Stimulated activated memory B cell treated with anti-CD40 and anti-IgM and Interleukin-4, amounts not matched to agents 10 μg/mL and 1 μg/mL and 100 μg/mL, for 72 hours (primary cell): ENCODE data around the gene ASRGL1.
"Not testable (repeated sequence)": the region's sequence is repeated elsewhere in the genome, so short reads cannot be mapped to it uniquely, and the experiment has no call there.

Experiments
- ATAC-seq: fragments of 150-1000 bp; cut with Tn5 transposase; 2 replicates; pipeline ENCODE4 v1.10.0; 2021
- H3K27ac Mint-ChIP-seq: one replicate; pipeline ENCODE4 v1.8.0; 2022; ENCODE audit warnings: mild to moderate bottlenecking, mixed read lengths
- H3K27me3 Mint-ChIP-seq: one replicate; pipeline ENCODE4 v1.8.0; 2022; ENCODE audit warnings: mixed read lengths
- H3K36me3 Mint-ChIP-seq: one replicate; pipeline ENCODE4 v1.8.0; 2022; ENCODE audit warnings: mixed read lengths
- H3K4me1 Mint-ChIP-seq: one replicate; pipeline ENCODE4 v1.8.0; 2022; ENCODE audit warnings: mixed read lengths
- H3K4me3 Mint-ChIP-seq: one replicate; pipeline ENCODE4 v1.8.0; 2022; ENCODE audit warnings: mild to moderate bottlenecking, moderate library complexity, mixed read lengths
- H3K9me3 Mint-ChIP-seq: one replicate; pipeline ENCODE4 v1.8.0; 2022; ENCODE audit warnings: mixed read lengths

The ASRGL1 gene

DNA sequence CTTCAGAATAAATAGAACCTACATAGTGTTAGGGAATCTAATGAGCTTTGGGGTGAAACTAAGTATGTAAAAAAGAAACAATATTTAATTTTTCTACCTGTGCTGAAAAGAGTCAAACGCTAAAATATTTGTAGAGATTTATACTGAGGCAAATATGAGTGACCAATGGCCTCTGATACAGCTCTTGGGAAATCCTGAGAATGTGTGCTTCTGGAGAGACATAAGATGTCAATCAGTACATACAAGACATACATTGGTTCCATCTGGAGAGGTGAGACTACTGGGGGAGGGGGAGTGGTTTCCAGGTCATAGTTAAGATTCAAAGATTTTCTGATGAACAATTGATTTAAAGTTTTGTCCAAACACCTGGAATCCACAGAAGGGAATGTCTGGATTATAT, 970 bp downstream of the ASRGL1 start:
- peak overlapping the region; percentile 89 for H3K4me3 Mint-ChIP-seq

DNA sequence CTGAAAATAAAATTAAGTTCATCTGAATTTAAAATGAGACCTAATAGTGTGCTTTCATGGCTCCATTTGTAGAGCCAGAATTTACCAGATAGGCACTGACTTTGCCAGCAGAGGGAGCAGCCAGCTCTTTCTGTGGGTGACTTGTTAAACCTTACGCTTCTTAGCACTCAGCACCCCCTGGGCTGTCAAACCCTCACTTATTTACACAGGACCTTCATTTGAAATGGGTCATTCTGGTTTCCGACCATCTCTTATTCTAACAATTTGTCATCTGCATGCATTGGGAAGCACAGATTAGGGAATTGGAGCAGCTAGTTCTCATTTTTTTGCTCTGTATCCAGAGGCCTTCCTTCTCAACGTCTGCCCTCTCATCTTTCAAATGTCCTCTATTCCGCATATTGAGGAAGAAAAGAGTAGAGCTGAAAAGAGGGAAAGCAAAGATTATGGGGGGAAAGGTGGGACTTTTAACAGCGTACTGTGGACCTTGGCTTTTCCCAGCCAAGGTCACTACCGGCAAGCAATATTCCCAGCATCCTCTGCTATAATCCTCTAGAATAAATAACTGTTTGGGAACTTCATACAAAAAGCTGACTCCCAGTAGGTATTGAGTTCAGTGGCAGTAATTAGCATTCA, 3.1 kb downstream of the ASRGL1 start:
- Mint-ChIP-seq H3K4me1 (peaks cover 22% of the 10 kb centered on the region), H3K27me3 (no peaks in the 10 kb centered on the region), H3K9me3 (no peaks in the 10 kb centered on the region), H3K27ac (no peak overlapping the region), H3K36me3 (no peaks in the 10 kb centered on the region), H3K4me3 (no peak overlapping the region)
- ATAC-seq, result peak; percentile 66

More for the DNA sequence above, 970 bp downstream of the ASRGL1 start:
- Mint-ChIP-seq H3K4me1 (peaks cover 17% of the 10 kb centered on the region), H3K27ac (peak overlapping the region; percentile 69), H3K9me3 (no peaks in the 10 kb centered on the region), H3K27me3 (peaks cover 5% of the 10 kb centered on the region), H3K36me3 (no peaks in the 10 kb centered on the region)
- ATAC-seq, result no peak

GRCh38 chr11:62341588-62341987, 4.3 kb downstream of the ASRGL1 start:
- Mint-ChIP-seq H3K27ac (no peak overlapping the region), H3K4me1 (peaks cover 22% of the 10 kb centered on the region), H3K27me3 (no peaks in the 10 kb centered on the region), H3K9me3 (no peaks in the 10 kb centered on the region), H3K36me3 (no peaks in the 10 kb centered on the region), H3K4me3 (no peak overlapping the region)
- ATAC-seq, result no peak

GRCh38 chr11:62343646-62344190, 6.5 kb downstream of the ASRGL1 start:
- not testable (repeated sequence) for H3K4me1 Mint-ChIP-seq, H3K36me3 Mint-ChIP-seq, H3K27ac Mint-ChIP-seq, H3K9me3 Mint-ChIP-seq, ATAC-seq, H3K27me3 Mint-ChIP-seq, H3K4me3 Mint-ChIP-seq

DNA sequence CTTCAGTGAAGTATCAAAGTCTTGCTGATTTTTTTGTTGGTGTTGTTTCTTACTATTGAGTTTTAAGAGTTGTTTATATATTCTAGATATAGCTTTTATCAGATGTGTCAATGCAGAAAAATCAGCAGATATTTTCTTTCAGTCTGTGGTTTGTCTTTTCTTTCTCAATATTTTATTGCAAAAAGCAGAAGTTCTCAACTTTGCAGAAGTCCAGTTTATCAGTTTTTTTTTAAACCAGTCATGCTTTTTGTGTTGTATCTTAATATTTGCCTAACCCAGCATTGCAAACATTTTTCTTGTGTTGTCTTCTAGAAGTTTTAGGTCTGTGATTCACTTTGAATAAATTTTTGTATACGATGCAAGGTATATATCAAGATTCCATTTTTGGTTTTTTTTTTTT, 7.0 kb downstream of the ASRGL1 start:
- Mint-ChIP-seq H3K4me1 (peaks cover 5% of the 10 kb centered on the region), H3K4me3 (no peak overlapping the region), H3K9me3 (no peaks in the 10 kb centered on the region), H3K36me3 (no peaks in the 10 kb centered on the region), H3K27me3 (no peaks in the 10 kb centered on the region), H3K27ac (no peak overlapping the region)
- no peak for ATAC-seq

- no peaks in the 10 kb centered on the region for H3K9me3 Mint-ChIP-seq
- no peak overlapping the region for H3K27ac Mint-ChIP-seq
- ATAC-seq, result no peak
- H3K27me3 Mint-ChIP-seq, result no peaks in the 10 kb centered on the region
- peaks cover 5% of the 10 kb centered on the region for H3K4me1 Mint-ChIP-seq
- H3K4me3 Mint-ChIP-seq, result no peak overlapping the region
- no peaks in the 10 kb centered on the region for H3K36me3 Mint-ChIP-seq
Measured at GRCh38 chr11:62345861-62346260, 8.6 kb downstream of the ASRGL1 start.

GRCh38 chr11:62352355-62353336, 15.4 kb downstream of the ASRGL1 start:
- H3K36me3 Mint-ChIP-seq, result no peaks in the 10 kb centered on the region

DNA sequence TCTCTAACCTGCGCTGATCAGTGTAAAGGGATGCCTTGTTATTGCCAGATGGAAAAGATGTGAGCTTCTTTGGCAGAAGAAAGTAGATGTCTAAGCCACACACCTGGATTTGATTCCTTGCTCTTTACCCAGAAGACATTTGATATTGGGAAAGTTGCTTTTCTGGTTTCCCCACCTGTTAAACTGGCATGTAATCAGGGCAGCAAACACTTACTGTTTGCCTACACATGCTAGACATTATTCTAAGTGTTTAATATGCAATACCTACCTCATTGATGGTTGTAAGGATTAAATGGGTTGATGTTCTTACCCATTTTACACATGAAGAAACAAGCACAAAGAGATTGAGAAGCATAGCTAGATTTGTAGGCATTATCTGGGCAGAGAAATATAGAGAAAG, 16.6 kb downstream of the ASRGL1 start:
- no peak for ATAC-seq
- Mint-ChIP-seq H3K9me3 (no peaks in the 10 kb centered on the region), H3K36me3 (no peaks in the 10 kb centered on the region), H3K27ac (no peak overlapping the region), H3K4me1 (no peaks in the 10 kb centered on the region), H3K27me3 (no peaks in the 10 kb centered on the region), H3K4me3 (no peak overlapping the region)

More at GRCh38 chr11:62352355-62353336, 15.4 kb downstream of the ASRGL1 start:
- no peak for ATAC-seq
- Mint-ChIP-seq H3K4me1 (no peaks in the 10 kb centered on the region), H3K9me3 (no peaks in the 10 kb centered on the region), H3K27me3 (no peaks in the 10 kb centered on the region), H3K4me3 (no peak overlapping the region), H3K27ac (no peak overlapping the region)

- no peak for ATAC-seq
- no peaks in the 10 kb centered on the region for H3K36me3 Mint-ChIP-seq
- H3K4me3 Mint-ChIP-seq, result no peak overlapping the region
- H3K9me3 Mint-ChIP-seq, result no peaks in the 10 kb centered on the region
- H3K27me3 Mint-ChIP-seq, result no peaks in the 10 kb centered on the region
- H3K27ac Mint-ChIP-seq, result no peak overlapping the region
- no peaks in the 10 kb centered on the region for H3K4me1 Mint-ChIP-seq
Measured at GRCh38 chr11:62358273-62358672, 21.0 kb downstream of the ASRGL1 start.

DNA sequence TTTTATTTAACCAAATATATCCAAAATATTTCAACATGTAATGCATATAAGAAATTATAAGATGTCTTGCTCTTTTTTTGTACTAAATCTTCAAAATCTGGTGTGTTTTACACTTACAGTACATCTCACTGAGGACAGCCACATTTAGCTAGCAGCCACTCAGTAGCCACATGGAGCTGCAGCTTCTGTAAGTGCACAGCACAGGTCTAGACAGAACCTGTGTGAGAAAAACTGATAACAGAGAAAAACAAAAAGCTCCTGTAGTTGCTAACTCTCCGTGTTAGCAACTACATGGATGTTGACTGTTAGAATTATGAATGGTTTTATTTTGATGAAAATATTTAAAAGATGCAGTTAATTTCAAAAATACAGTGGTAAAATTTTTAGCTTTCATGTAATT, 22.2 kb downstream of the ASRGL1 start:
- H3K9me3 Mint-ChIP-seq, result no peaks in the 10 kb centered on the region
- H3K36me3 Mint-ChIP-seq, result no peaks in the 10 kb centered on the region
- ATAC-seq, result no peak
- no peak overlapping the region for H3K4me3 Mint-ChIP-seq
- H3K27me3 Mint-ChIP-seq, result no peaks in the 10 kb centered on the region
- no peak overlapping the region for H3K27ac Mint-ChIP-seq
- H3K4me1 Mint-ChIP-seq, result no peaks in the 10 kb centered on the region

DNA sequence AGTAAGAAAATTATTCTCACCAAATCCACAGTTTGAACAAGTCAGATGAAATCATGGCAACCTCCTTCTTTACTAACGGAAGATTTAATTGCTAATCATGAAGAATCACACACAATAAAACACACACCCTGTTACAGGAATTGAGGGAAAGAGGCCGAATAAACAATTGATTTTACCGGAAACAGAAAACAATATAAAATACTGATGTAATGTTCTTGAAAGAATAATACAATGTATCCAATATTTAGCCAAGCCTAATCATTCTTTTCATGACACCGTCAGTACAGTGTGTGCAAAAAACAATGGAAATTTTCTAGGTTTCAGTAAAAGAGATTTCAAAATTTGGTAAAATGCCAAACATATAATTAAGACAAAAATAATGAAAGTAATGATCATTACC, 23.4 kb downstream of the ASRGL1 start:
- no peaks in the 10 kb centered on the region for H3K4me1 Mint-ChIP-seq

DNA sequence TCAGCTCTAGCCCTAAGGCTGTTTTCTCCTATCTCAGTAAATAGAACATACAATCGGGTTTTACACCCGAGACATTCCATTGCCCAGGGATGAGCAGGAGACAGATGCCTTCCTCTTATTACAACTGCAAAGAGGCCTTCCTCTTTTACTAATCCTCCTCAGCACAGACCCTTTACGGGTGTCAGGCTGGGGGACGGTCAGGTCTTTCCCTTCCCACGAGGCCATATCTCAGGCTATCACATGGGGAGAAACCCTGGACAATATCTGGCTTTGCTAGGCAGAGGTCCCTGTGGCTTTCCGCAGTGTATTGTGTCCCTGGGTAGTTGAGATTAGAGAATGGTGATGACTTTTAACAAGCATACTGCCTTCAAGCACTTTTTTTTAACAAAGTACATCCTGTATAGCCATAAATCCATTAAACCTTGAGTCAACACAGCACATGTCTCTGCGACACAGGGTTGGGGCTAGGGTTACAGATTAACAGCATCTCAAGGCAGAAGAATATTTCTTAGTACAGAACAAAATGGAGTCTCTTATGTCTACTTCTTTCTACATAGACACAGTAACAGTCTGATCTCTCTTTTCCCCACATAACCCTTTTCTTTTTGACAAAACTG, 31.7 kb downstream of the ASRGL1 start:
- ATAC-seq, H3K4me3 Mint-ChIP-seq, H3K27ac Mint-ChIP-seq, H3K4me1 Mint-ChIP-seq, H3K27me3 Mint-ChIP-seq, H3K9me3 Mint-ChIP-seq, H3K36me3 Mint-ChIP-seq: not testable (repeated sequence)

More for the DNA sequence above, 23.4 kb downstream of the ASRGL1 start:
- Mint-ChIP-seq H3K9me3 (no peaks in the 10 kb centered on the region), H3K27ac (no peak overlapping the region), H3K4me3 (no peak overlapping the region), H3K36me3 (no peaks in the 10 kb centered on the region), H3K27me3 (no peaks in the 10 kb centered on the region)
- ATAC-seq, result no peak

DNA sequence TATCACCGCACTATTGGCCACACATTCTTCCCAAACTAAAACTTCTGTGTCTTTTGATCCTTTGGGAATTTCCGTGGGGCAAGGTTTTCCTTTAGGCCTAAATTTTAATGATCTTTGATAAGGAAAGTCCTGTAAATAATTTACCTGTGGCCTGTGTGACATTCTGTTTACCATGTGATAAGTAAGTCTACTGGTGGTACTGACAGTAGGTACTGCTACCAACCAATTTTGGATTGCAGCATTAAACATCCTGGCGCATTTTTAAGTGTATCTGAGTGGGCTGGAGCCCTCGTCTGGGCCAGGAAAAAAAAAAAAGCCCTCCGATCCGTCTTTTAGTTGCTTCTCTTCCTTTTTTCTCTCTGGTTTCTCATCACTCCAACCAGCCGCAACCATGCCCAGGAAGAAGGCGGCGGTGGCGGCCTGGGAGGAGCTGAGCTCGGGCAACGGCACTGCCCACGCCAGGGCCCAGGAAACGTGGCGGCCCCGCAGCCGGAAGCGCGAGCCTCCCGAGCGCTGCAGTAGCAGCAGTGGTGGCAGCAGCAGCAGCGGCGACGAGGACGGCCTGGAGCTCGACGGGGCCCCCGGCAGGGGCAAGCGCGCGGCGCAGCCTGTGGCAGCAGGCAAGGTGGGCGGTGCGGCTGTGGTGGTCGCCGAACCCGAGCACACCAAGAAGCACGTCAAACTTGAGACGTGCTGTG, 33.6 kb downstream of the ASRGL1 start:
- Mint-ChIP-seq H3K9me3 (no peaks in the 10 kb centered on the region), H3K4me1 (no peaks in the 10 kb centered on the region), H3K27ac (peak overlapping the region; percentile 71), H3K27me3 (no peaks in the 10 kb centered on the region), H3K36me3 (no peaks in the 10 kb centered on the region), H3K4me3 (peak overlapping the region; percentile 74)
- peak; percentile 73 for ATAC-seq

- H3K4me1 Mint-ChIP-seq, result no peaks in the 10 kb centered on the region
- no peaks in the 10 kb centered on the region for H3K36me3 Mint-ChIP-seq
- no peaks in the 10 kb centered on the region for H3K9me3 Mint-ChIP-seq
- no peak overlapping the region for H3K27ac Mint-ChIP-seq
- H3K27me3 Mint-ChIP-seq, result no peaks in the 10 kb centered on the region
- H3K4me3 Mint-ChIP-seq, result no peak overlapping the region
- ATAC-seq, result no peak
Measured at GRCh38 chr11:62372871-62373270, 35.6 kb downstream of the ASRGL1 start.
